Fibroblast of lung (primary cell): ENCODE results near the gene SLC45A1. TPM values are rescaled to one million over a fixed set of nuclear protein-coding genes. Genes with fewer than 3 reads are reported as not detected.

Experiments
- DNase-seq, 2 donors: peaks; one replicate each; pipeline versions ENCODE4 v3.0.0 to v3.0.0-alpha.2; 2010; ENCODE audit warnings: low read depth in 2 of 2
- H2AFZ ChIP-seq: 2 replicates; pipeline ENCODE4 v1.5.1; 2012; ENCODE audit warnings: low read length, control low read depth, inconsistent platforms
- H3K27ac ChIP-seq: 2 replicates; pipeline ENCODE4 v1.5.1; 2011; ENCODE audit warnings: low read length, control low read depth; ENCODE audit not compliant: insufficient read depth
- H3K27me3 ChIP-seq: 2 replicates; pipeline ENCODE4 v1.5.1; 2011; ENCODE audit warnings: mild to moderate bottlenecking, low read length; ENCODE audit not compliant: control insufficient read depth, insufficient read depth
- H3K36me3 ChIP-seq: 2 replicates; pipeline ENCODE4 v1.5.1; 2011; ENCODE audit warnings: low read length; ENCODE audit not compliant: control insufficient read depth, insufficient read depth
- H3K4me1 ChIP-seq: 2 replicates; pipeline ENCODE4 v1.5.1; 2011; ENCODE audit warnings: low read length; ENCODE audit not compliant: control insufficient read depth, insufficient read depth; ENCODE audit errors: extremely low read depth
- H3K4me2 ChIP-seq: 2 replicates; pipeline ENCODE4 v1.5.1; 2011; ENCODE audit warnings: low read length, control low read depth; ENCODE audit not compliant: insufficient read depth; ENCODE audit errors: extremely low read depth
- H3K4me3 ChIP-seq, 4 experiments: fragments of 200-600 bp in 1 of 4; sonication (generic) in 1 of 4; replicated peaks in 1 of 4; 2 replicates each; pipeline ENCODE4 v1.5.1; 2011 to 2016; ENCODE audit warnings: low read length in 4 of 4, low read depth in 3 of 4, mild to moderate bottlenecking in 3 of 4, control low read depth in 2 of 4, inconsistent platforms in 1 of 4, mixed read lengths in 1 of 4; ENCODE audit not compliant: insufficient read depth in 1 of 4; ENCODE audit errors: control extremely low read depth in 1 of 4
- H3K79me2 ChIP-seq: 2 replicates; pipeline ENCODE4 v1.5.1; 2012; ENCODE audit warnings: mild to moderate bottlenecking, low read length, inconsistent platforms; ENCODE audit not compliant: control insufficient read depth, insufficient read depth
- H3K9ac ChIP-seq: 2 replicates; pipeline ENCODE4 v1.5.1; 2011; ENCODE audit warnings: mild to moderate bottlenecking, low read length, control low read depth; ENCODE audit not compliant: insufficient read depth
- H3K9me3 ChIP-seq: 2 replicates; pipeline ENCODE4 v1.5.1; 2012; ENCODE audit warnings: low read depth, low read length; ENCODE audit not compliant: control insufficient read depth, insufficient read depth
- H4K20me1 ChIP-seq: 2 replicates; pipeline ENCODE4 v1.5.1; 2011; ENCODE audit warnings: low read length; ENCODE audit not compliant: control insufficient read depth, insufficient read depth; ENCODE audit errors: extremely low read depth
- EZH2 ChIP-seq: IDR thresholded peaks from 2 replicates; pipeline ENCODE4 v1.5.1; 2012; ENCODE audit warnings: low read length, control low read depth, mild to moderate bottlenecking; ENCODE audit errors: missing control alignments
- polyA plus RNA-seq, 2 donors: library from polyadenylated mRNA; depleted of rRNA in 1 of 2; stranded (reverse) in 1 of 2; unstranded in 1 of 2; fragments of >200 nt; gene quantifications; 2 replicates each; pipeline ENCODE4 v1.2.1, GENCODE V29; 2011 to 2012; ENCODE audit warnings: missing spikeins in 1 of 2
- total RNA-seq: library from RNA; depleted of rRNA; stranded (reverse); fragments of >200 nt; gene quantifications from 2 replicates; pipeline ENCODE4 v1.2.1, GENCODE V29; 2014
- TF ChIP-seq, protein P1 (sequence below), 2 donors: IDR thresholded peaks in 1 of 2; conservative IDR thresholded peaks in 1 of 2; 1 replicate in 1 of 2; 2 replicates in 1 of 2; pipeline ENCODE4 v1.5.1; 2011 to 2012; ENCODE audit warnings: low read length in 2 of 2, control low read depth in 1 of 2, inconsistent platforms in 1 of 2, low read depth in 1 of 2, mild to moderate bottlenecking in 1 of 2

Gene SLC45A1
- total and polyA plus RNA-seq, 2 donors (not counting 1 experiment from before 2014, with no cell fraction given), result 2.1 to 2.6 TPM

DNA sequence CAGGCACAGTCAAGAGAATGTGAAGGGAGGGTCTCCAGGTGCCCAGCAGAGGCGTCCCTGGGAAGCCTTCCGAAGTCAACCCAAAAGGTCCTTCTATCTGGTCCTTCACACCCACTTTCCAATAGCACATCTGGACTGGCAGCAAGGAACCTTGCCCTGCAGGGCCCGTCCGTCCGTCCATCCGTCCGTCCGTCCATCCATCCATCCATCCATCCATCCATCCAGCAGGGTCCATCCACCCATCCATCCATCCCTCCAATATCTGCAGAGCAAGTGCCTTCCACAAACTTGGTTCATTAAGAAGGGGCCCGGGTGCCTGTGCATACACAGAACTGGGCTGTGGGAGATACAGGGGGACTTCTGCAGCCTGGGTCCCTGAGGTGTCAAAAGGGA is 31.6 kb downstream of the SLC45A1 start:
- H3K79me2 ChIP-seq, result no peaks in the 10 kb centered on the region
- H3K4me2 ChIP-seq, result no peak overlapping the region
- no peak overlapping the region for H3K9ac ChIP-seq
- no peaks in the 10 kb centered on the region for H3K9me3 ChIP-seq
- H3K4me1 ChIP-seq, result peaks cover 9% of the 10 kb centered on the region
- no peaks in the 10 kb centered on the region for H3K27me3 ChIP-seq
- DNase-seq, result no peak
- peaks cover 4% of the 10 kb centered on the region for H3K36me3 ChIP-seq
- no peaks in the 10 kb centered on the region for H4K20me1 ChIP-seq
- no peak overlapping the region for H2AFZ ChIP-seq
- no peak overlapping the region for H3K27ac ChIP-seq
- H3K4me3 ChIP-seq, result no peak overlapping the region
- TF ChIP-seq, protein P1, sequence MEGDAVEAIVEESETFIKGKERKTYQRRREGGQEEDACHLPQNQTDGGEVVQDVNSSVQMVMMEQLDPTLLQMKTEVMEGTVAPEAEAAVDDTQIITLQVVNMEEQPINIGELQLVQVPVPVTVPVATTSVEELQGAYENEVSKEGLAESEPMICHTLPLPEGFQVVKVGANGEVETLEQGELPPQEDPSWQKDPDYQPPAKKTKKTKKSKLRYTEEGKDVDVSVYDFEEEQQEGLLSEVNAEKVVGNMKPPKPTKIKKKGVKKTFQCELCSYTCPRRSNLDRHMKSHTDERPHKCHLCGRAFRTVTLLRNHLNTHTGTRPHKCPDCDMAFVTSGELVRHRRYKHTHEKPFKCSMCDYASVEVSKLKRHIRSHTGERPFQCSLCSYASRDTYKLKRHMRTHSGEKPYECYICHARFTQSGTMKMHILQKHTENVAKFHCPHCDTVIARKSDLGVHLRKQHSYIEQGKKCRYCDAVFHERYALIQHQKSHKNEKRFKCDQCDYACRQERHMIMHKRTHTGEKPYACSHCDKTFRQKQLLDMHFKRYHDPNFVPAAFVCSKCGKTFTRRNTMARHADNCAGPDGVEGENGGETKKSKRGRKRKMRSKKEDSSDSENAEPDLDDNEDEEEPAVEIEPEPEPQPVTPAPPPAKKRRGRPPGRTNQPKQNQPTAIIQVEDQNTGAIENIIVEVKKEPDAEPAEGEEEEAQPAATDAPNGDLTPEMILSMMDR (conservative IDR thresholded peaks at IDR 0.05 in 1 of 2, IDR thresholded peaks at IDR 0.05 in 1 of 2; ENCODE audit: low read depth in 1 of 2, low read length in 2 of 2), result no peak
- TF ChIP-seq EZH2, result no peak

DNA sequence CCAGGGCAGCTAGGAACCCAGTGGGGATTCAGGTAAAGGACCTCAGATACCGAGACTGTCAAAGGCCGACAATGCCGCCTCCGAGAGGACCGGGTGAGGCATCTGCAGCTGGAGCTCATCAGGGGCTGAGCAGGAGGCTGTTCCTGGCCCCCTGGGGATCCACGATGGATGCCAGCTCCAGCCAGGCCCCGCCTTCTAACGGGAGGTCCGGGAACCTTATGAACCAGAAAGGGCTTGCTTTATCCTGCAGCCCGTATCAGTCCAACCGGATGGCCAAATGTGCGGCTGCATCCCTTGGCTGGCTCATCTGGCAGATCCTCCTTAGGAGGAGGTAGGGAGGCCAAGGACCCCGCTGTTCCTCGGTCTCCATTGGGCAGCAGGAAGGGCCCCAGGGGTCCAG is 32.0 kb downstream of the SLC45A1 start:
- no peak for DNase-seq
- TF ChIP-seq, protein P1 (conservative IDR thresholded peaks at IDR 0.05 in 1 of 2, IDR thresholded peaks at IDR 0.05 in 1 of 2; ENCODE audit: low read depth in 1 of 2, low read length in 2 of 2), result no peak
- TF ChIP-seq EZH2, result no peak
- no peak overlapping the region for H3K4me3 ChIP-seq
- no peaks in the 10 kb centered on the region for H3K9me3 ChIP-seq
- H3K4me1 ChIP-seq, result peaks cover 9% of the 10 kb centered on the region
- H3K9ac ChIP-seq, result no peak overlapping the region
- no peaks in the 10 kb centered on the region for H3K79me2 ChIP-seq
- H2AFZ ChIP-seq, result no peak overlapping the region
- no peak overlapping the region for H3K4me2 ChIP-seq
- H3K27ac ChIP-seq, result no peak overlapping the region
- peaks cover 4% of the 10 kb centered on the region for H3K36me3 ChIP-seq
- no peaks in the 10 kb centered on the region for H4K20me1 ChIP-seq
- H3K27me3 ChIP-seq, result no peaks in the 10 kb centered on the region

GRCh38 chr1:8350914-8351684 is 33.2 kb downstream of the SLC45A1 start:
- Histone ChIP-seq H3K27ac (no peak overlapping the region), H3K9ac (no peak overlapping the region), H2AFZ (no peak overlapping the region), H3K79me2 (no peaks in the 10 kb centered on the region), H3K27me3 (no peaks in the 10 kb centered on the region), H3K4me1 (peaks cover 9% of the 10 kb centered on the region), H3K4me2 (no peak overlapping the region), H3K36me3 (peaks cover 10% of the 10 kb centered on the region), H3K4me3 (no peak overlapping the region), H3K9me3 (no peaks in the 10 kb centered on the region), H4K20me1 (no peaks in the 10 kb centered on the region)
- DNase-seq, result no peak
- TF ChIP-seq, protein P1 (conservative IDR thresholded peaks at IDR 0.05 in 1 of 2, IDR thresholded peaks at IDR 0.05 in 1 of 2; ENCODE audit: low read depth in 1 of 2, low read length in 2 of 2), result no peak
